Measurements from ENCODE around the gene TEX28.
"Not testable (repeated sequence)": the region's sequence is repeated elsewhere in the genome, so short reads cannot be mapped to it uniquely, and the experiment has no call there.

The TEX28 gene

DNA sequence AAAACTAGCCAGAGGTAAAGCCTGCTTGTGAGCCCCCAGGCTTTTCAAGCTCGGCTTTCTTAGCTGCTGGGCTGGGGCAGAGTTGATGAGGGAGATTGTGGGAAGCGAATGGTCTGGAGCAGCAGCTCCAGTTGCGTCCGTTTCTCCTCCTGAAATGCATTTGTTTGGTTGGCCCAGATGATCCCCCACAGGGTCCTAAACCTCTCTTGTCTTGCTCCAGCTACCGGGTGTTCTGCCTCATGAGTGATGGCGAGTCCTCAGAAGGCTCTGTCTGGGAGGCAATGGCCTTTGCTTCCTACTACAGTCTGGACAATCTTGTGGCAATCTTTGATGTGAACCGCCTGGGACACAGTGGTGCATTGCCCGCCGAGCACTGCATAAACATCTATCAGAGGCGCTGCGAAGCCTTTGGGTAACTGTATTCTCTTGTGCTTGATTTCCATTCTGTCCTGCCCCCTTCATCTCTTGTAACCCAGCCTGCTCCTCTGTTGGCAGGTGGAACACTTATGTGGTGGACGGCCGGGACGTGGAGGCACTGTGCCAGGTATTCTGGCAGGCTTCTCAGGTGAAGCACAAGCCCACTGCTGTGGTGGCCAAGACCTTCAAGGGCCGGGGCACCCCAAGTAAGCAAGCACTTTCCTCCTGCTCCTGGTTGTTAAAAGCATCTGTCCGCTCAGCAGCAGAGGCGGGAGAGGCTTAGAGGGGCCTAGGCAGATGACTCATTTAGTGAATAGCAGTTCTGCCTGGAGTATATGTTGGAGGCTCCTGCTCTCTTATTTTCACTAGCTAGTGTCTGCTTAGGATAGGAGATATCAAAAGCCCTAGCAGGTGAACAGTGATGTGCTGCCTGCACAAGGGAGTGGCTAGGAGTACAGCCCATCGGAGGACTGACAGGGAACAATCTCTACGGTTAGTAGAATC is 16.0 kb upstream of the TEX28 start:
- in situ Hi-C loops (cut with MboI; ENCODE audit: low sequenced_read_pairs), result no loop called here

DNA sequence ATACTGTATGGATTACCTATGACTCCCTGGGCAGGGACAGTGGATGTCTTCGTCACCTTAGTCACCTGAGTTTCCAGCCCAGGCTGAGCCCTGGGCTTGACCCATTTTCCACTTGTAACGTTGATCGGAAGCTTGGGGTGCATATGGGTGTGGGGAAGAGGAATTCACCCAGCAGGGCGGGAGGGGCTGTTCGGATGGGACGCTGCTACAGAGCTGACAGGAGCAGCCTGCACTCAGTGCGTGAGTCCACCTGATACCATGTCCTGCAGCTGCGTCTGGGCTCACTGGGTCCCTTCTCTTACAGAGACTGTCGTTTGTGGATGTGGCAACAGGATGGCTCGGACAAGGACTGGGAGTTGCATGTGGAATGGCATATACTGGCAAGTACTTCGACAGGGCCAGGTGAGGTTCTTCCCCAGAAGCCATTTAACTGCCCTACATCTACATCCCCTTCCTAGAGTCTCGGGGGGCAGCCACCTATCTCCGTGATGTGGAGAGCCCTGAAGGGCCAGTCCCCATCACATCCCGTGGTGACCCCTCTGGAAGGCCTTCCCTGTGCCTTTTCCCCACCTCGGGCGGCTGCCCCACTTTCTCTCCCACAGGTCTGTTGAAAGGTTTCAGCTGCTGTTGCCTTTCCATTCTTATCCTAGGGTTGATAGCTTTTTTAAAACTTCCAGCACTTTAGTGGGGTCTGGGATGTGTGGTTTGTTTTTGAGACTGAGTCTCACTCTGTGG is 14.3 kb upstream of the TEX28 start:
- in situ Hi-C loops (cut with MboI; ENCODE audit: low sequenced_read_pairs), result no loop called here

DNA sequence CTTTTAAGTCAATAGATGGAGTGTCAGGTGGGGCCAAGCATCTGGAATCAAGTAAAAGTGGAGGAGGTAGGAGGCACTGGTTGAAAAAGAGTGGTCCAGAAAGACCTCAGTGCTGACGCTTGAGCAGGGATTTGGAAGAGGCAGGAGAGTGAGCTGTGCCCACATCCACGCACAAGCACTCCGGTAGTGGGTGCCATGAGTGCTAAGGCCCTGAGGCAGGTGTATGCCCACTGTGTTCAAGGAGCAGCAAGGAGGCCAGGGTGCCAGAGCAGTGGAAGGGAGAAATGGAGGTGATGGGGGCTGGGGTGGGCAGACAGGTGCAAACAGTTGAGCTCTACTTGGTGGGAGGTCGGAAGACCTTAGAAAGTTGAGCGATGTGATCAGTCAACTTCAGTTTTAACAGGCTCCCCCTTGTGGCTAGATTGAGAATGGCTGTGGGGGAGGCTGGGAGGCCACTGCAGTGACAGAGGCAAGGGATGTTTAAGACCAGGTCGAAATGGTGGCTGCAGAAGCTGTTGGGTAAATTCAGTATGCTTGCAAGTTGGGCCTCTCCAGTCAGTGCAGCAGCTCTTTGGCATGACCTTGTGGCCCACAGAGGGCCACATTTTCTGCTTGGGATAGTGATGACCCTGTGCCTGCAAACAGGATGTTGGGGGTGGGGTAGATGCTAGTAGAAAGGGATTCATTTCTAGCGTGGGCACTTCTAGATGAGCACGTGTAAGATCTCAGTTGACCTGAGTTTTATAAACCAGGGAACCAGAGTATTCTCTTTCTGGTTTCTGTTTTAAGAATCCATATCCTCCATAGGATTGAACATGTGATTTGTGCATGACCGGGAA is 13.4 kb upstream of the TEX28 start:
- in situ Hi-C loops (cut with MboI; ENCODE audit: low sequenced_read_pairs), result no loop called here

DNA sequence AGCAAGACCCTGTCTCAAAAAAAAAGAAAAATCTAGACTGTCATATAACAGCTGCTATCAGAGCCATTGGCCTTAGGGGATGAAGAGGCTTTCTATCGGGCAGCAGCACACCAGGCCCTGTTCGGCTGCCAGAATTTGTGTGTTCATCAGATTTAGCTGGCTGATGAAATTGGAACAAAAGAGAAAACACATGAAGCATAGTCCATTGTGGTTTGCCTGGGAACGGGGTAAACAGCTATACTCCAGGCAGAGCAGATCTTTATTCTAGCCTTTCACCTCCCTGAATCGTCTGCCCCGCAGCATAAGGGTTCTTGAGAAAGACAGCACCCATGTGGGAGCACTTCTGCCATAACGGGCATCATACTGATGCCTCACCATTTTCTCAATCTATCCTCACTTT is 12.3 kb upstream of the TEX28 start:
- in situ Hi-C loops (cut with MboI; ENCODE audit: low sequenced_read_pairs), result no loop called here

DNA sequence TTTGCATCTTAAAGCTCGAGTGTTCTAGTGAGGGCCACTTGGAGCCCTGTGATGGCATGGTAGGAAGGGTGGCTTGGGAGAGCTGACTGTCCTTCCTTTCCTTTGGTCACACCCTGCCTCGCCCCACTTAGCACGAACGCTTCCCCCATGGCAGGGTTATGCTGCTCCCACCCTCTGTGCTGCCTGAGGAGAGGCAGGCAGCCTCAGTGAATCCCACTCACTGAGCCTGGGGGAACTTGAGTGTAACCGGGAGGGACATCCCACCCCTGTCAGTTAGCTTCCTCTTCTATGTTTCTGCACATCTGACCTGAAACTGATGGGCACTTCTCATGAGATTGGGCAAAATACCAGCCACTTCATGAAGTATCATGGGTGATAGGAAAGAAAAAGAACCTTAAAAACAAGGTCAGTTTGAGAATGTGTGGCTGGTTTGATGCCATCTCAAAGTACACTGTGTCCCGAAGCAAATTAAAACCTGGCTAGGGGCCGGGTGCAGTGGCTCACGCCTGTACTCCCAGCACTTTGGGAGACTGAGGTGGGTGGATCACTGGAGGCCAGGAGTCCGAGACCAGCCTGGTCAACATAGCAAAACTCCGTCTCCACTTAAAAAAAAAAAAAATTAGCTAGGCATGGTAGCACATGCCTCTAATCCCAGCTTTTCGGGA is 10.7 kb upstream of the TEX28 start:
- in situ Hi-C loops (cut with MboI; ENCODE audit: low sequenced_read_pairs), result no loop called here

DNA sequence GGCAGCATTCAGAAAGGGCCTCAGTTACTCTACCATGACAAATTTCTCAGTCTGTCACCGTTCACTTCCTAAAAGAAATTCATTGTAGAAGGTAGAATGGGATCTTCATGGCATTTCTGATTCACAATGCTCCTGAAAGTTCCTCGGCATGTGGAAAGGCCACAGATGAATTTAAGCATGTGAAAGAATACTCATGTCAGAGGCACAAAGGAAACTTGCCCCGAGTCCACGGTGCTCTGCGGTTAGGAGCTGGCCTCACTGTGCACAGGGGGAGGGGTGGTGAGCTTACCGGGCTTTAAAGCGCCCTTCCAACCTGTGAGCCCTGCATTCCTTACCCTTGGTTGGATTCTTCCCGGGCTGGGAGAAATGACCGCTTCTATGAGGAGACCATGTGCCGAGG is 9.9 kb upstream of the TEX28 start:
- in situ Hi-C loops (cut with MboI; ENCODE audit: low sequenced_read_pairs), result no loop called here

DNA sequence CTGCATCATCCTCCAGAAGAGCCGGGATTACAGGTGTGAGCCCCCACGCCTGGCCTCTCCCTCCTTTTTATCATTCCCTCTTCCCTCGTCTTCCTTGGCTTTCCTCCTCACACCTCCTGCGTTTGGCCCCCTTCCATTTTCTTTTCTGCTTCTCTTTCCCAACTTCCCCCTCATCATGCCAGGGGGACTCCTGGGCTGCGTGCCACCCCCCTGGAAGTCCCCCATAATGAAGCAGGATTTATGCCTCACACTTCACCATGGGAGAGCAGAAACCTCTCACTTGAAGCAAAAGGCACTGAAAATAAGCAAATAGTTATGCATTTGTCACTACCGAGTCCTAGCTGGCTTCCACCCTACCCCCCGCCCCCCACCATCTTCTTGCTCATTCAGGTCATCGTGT is 8.6 kb upstream of the TEX28 start:
- in situ Hi-C loops (cut with MboI; ENCODE audit: low sequenced_read_pairs), result no loop called here

DNA sequence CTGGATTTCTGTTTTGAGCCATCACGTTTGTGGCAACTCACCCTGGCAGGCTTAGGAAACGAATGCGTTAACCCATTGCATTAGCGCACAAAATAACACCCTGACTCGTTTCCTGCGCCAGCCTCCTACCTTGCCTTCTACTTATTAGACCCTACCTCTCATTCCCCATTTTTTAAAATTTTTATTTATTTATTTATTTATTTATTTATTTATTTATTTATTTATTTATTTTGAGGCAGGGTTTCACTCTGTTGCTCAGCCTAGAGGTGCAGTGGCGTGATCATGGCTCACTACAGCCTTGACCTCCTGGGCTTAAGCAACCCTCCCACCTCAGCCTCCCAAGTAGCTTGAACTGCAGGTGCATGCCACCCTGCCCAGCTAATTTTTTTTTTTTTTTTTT is 8.1 kb upstream of the TEX28 start:
- in situ Hi-C loops (cut with MboI; ENCODE audit: low sequenced_read_pairs), result not testable (repeated sequence)

DNA sequence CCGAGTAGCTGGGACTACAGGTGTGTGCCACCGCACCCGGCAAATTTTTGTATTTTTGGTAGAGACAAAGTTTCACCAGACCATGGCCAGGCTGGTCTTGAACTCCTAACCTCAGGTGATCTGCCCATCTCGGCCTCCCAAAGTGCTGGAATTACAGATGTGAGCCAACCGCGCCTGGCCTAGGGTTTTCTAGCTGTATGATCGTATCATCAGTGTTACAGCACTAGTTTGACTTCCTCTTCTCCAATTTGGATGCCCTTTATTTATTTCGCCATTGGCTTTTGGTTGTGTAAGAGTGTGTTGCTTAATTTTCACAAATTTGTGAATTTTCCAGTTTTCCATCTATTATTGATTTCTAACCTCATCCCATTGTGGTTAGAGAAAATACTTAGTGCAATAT is 5.9 kb upstream of the TEX28 start:
- in situ Hi-C loops (cut with MboI; ENCODE audit: low sequenced_read_pairs), result no loop called here

DNA sequence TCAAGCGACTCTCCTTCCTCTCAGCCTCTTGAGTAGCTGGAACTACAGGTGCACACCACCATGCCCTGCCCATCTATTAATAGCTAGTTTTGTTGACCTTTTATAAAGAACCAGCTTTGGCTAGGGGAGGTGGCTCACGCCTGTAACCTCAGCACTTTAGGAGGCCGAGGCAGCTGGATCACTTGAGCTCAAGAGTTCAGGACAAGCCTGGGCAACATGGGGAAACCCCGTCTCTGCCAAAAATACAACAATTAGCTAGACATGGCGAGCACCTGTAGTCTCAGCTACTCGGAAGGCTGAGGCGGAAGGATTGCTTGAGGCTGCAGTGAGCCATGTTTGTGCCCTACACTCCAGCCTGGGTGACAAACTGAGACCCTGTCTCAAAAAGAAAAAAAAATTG is 3.4 kb upstream of the TEX28 start:
- in situ Hi-C loops (cut with MboI; ENCODE audit: low sequenced_read_pairs), result no loop called here

DNA sequence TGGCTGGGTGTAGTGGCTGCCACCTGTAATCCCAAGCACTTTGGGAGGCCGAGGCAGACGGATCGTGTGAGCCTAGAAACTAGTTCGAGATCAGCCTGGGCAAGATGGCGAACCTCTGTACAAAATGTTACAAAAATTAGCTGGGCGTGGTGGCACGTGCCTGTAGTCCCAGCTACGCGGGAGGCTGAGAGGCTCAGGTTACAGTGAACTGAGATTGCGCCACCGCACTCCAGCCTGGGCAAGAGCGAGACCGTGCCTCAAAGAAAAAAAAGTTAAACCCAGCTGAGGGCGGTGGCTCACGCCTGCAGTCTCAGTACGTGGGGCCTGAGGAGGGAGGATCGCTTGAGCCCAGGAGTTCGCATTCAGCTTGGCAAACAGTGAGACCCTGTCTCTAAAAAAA is 1.8 kb upstream of the TEX28 start:
- in situ Hi-C loops (cut with MboI; ENCODE audit: low sequenced_read_pairs), result no loop called here

DNA sequence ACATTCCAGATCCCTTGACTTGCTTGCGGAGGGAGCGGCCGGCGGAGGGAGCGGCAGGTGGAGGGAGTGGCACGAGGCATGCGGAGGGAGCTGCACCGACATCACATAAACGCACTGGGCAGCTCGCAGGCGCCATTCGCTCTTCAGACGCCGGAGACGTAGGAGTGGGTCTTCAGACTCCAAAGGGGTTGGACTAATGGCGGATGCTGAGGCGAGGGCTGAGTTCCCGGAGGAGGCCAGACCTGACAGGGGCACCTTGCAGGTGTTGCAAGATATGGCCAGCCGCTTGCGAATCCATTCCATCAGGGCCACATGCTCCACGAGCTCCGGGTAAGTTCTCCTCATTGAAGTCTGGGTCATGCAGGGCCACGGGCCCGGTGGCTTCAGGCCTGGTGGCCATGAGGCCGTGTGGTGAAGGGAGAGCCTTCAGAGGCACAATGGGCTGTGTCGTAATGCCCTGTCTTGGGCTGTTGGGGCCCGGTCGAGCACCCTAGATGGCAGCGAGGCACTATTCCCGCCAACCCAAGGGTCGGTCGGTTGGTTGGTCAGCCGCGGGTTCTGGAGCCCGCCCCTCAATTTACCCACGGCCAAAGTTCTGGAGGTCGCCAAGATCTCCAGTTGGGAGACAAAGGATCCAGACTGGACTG is 863 bp upstream of the TEX28 start, which contains the start of gene TKTL1:
Gene TKTL1 (plus strand): TSS at position 132 of the 647 bp plus-strand sequence. CDS start 65 bp downstream, at position 197.
- in situ Hi-C loops (cut with MboI; ENCODE audit: low sequenced_read_pairs), result no loop called here

DNA sequence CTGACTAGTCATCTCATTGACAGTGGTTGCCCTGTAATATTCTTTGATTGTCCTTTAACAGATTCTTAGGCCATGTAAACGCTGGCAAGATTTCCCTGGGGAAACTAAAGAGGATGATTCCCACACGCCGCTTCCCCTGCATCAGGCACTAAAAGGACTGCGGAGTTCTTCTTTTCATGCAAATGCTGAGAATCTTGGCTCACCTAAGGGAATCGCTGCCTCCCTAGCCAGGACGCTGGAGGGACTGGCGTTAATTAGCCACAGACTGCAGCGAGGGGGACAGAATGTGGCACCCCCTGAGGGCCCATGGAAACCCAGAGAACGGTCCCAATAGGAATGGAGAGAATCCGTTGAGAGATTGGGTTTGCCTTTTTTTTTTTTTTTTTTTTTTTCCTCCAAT is 8.5 kb downstream of the TEX28 start:
- in situ Hi-C loops (cut with MboI; ENCODE audit: low sequenced_read_pairs), result not testable (repeated sequence)

DNA sequence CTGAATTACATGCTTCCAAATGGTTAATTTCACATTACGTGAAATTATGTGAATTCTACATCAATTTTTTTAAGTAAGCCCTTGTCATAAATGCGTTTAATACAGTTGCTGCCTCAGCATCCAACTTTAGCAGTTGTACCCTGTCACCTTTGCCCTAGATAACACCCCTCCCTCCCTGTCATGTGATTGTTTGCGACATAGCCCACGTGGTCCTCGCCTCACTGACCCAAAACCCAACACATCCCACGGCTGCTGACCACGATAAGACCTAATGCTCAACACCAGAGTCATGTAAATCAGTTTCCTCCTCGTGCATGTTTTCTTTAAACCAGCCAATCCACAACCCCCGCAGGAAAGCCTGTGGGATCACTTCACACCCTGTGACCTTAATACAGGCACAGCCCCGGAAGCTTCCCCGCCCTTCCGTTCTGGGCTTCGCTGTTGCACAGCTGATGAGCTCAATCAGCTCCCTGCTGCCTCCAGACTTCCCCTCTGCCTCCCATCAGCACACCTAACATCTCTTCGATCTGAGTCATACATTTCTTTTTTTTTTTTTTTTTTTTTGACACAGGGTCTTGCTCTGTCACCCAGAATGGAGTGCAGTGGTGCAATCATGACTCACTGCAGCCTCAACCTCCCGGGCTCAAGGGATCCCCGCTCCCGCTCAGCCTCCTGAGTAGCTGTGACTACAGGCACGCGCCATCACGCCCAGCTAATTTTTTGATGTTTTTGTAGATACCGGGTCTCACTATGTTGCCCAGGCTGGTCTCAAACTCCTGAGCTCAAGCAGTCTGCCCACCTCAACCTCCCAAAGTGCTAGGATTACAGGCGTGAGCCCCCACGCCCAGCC is 10.2 kb downstream of the TEX28 start:
- in situ Hi-C loops (cut with MboI; ENCODE audit: low sequenced_read_pairs), result not testable (repeated sequence)

DNA sequence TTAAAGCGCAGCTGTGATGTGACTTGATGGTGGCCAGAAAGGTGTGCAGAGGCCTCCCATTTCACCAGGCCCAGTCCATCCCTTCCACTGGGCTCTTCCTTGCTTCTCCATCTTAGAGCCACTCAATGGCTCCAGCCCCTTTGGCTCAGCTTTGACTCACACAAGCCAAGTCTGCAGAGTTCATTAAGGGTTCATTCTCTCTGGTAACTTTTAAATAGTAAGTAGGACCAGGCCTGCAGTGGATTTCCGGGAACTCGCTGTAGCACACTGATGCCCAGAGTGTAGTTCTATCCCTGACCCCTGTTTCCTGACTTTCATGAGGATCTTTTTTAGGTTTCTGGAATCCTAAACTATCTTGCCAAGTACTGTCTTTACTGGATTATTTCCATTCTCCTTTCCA is 25.7 kb downstream of the TEX28 start:
- in situ Hi-C loops (cut with MboI; ENCODE audit: low sequenced_read_pairs), result not testable (repeated sequence)

DNA sequence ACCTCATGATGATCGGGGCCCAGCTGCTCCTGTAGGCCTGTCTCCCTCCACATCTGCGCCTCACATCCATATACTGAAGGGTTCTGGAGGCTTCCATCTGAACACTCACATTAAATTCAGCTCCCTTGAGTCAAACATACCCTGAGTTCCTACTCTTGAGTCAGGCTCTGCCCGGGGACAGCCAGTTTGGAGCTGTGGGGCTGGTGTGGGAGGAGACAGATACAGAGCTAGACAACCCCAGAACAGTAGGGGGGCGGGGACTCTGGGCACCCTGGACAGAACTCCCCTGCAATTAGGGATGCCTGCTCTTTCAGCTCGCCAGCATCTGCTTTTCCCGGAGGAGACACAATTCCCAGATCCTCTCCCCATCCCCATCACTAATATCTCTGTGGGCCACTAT is 31.9 kb downstream of the TEX28 start:
- in situ Hi-C loops (cut with MboI; ENCODE audit: low sequenced_read_pairs), result not testable (repeated sequence)

DNA sequence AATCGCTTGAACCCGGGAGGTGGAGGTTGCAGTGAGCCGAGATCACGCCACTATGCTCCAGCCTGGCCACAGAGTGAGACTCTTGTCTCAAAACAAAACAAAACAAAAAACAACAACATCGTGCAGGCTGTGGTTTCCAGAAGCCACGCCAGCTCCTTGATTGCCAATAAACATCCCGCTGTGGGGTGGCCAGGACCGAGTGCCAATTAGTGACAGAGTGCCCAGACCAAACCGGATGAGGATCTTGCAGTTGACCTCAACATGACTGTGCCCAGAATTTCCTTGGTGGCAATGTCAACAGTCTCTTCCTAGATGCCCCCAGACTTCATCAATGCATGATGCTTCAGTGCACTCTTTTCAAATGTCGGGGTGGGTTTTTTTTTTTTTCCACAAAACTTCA is 36.2 kb downstream of the TEX28 start:
- in situ Hi-C loops (cut with MboI; ENCODE audit: low sequenced_read_pairs), result not testable (repeated sequence)

DNA sequence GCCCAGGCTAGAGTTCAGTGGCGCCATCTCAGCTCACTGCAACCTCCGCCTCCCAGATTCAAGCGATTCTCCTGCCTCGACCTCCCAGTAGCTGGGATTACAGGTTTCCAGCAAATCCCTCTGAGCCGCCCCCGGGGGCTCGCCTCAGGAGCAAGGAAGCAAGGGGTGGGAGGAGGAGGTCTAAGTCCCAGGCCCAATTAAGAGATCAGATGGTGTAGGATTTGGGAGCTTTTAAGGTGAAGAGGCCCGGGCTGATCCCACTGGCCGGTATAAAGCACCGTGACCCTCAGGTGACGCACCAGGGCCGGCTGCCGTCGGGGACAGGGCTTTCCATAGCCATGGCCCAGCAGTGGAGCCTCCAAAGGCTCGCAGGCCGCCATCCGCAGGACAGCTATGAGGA is 37.6 kb downstream of the TEX28 start, which contains the start of gene OPN1MW3:
Gene OPN1MW3 (plus strand): TSS at position 301 of the 400 bp plus-strand sequence. CDS start 38 bp downstream, at position 339.
- in situ Hi-C loops (cut with MboI; ENCODE audit: low sequenced_read_pairs), result not testable (repeated sequence)

DNA sequence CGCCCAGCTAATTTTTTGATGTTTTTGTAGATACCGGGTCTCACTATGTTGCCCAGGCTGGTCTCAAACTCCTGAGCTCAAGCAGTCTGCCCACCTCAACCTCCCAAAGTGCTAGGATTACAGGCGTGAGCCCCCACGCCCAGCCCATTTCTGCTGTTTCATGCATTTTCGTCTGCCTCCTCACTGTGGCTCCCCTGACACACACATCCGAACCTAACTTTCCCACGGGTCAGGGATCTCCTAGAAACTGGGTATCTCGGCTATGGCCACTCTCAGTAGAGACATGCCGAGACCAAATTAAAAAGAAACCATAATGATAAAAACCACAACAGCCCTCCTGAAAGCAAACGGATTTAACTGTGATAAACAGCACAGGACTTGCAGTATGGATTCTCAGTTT is 46.8 kb downstream of the TEX28 start:
- in situ Hi-C loops (cut with MboI; ENCODE audit: low sequenced_read_pairs), result not testable (repeated sequence)

All from HL-60/S4 (cell line).